Neural cell (in vitro differentiated cells): ENCODE data around the gene AASDH. TPM values are rescaled to one million over a fixed set of nuclear protein-coding genes. Genes with fewer than 3 reads are reported as not detected.
A peak's percentile ranks its signal among the peaks of the same experiment; 100 is the strongest.

Experiments used
- H2AFZ ChIP-seq: fragments of 200-600, 300-800 bp; sonication (generic), shearing (Covaris generic); 2 replicates; pipeline ENCODE4 v1.6.0; 2014; ENCODE audit warnings: low read depth, mild to moderate bottlenecking, antibody characterized with exemption, low read length, moderate library complexity
- H3F3A ChIP-seq: fragments of 200-600 bp; shearing (Covaris generic); 2 replicates; pipeline ENCODE4 v1.6.1; 2016; ENCODE audit warnings: mild to moderate bottlenecking, moderate library complexity, mixed read lengths, antibody characterized with exemption, low read length; ENCODE audit not compliant: insufficient read depth, poor library complexity, severe bottlenecking
- H3K27ac ChIP-seq: fragments of 200-600, 300-800 bp; sonication (generic), shearing (Covaris generic); 2 replicates; pipeline ENCODE4 v1.5.1; 2014; ENCODE audit warnings: mild to moderate bottlenecking, low read length, moderate library complexity
- H3K27me3 ChIP-seq: fragments of 300-800, 200-600 bp; sonication (generic), shearing (Covaris generic); 2 replicates; pipeline ENCODE4 v1.6.0; 2014; ENCODE audit warnings: mild to moderate bottlenecking, low read depth, low read length, moderate library complexity; ENCODE audit not compliant: insufficient read depth
- H3K36me3 ChIP-seq: fragments of 300-800, 200-600 bp; sonication (generic), shearing (Covaris generic); 2 replicates; pipeline ENCODE4 v1.5.1; 2014; ENCODE audit warnings: mild to moderate bottlenecking, antibody characterized with exemption, low read length, moderate library complexity; ENCODE audit not compliant: insufficient read depth
- H3K4me2 ChIP-seq: fragments of 300-800, 200-600 bp; sonication (generic), shearing (Covaris generic); 2 replicates; pipeline ENCODE4 v1.6.0; 2014; ENCODE audit warnings: mild to moderate bottlenecking, low read length
- H3K4me3 ChIP-seq: fragments of 300-800, 200-600 bp; sonication (generic), shearing (Covaris generic); 2 replicates; pipeline ENCODE4 v1.5.1; 2014; ENCODE audit warnings: mild to moderate bottlenecking, low read length, moderate library complexity
- H3K79me2 ChIP-seq: fragments of 200-600 bp; shearing (Covaris generic); replicated peaks from 2 replicates; pipeline ENCODE4 v1.6.0; 2014; ENCODE audit warnings: mild to moderate bottlenecking, low read length, moderate library complexity; ENCODE audit not compliant: insufficient read depth
- H3K9ac ChIP-seq: fragments of 300-800, 200-600 bp; sonication (generic), shearing (Covaris generic); 2 replicates; pipeline ENCODE4 v1.6.1; 2016; ENCODE audit warnings: mild to moderate bottlenecking, low read length, mixed read lengths
- H3K9me2 ChIP-seq: fragments of 200-600 bp; shearing (Covaris generic); 2 replicates; pipeline ENCODE4 v1.6.1; 2016; ENCODE audit warnings: mild to moderate bottlenecking, low read length, mixed read lengths; ENCODE audit not compliant: insufficient read depth
- H3K9me3 ChIP-seq: fragments of 200-600, 300-800 bp; sonication (generic), shearing (Covaris generic); 2 replicates; pipeline ENCODE4 v1.6.1; 2016; ENCODE audit warnings: mild to moderate bottlenecking, mixed run types, low read length, moderate library complexity, mixed read lengths
- H4K20me1 ChIP-seq: fragments of 200-600 bp; shearing (Covaris generic); 2 replicates; pipeline ENCODE4 v1.6.1; 2016; ENCODE audit warnings: mild to moderate bottlenecking, mixed run types; ENCODE audit not compliant: insufficient read depth
- CTCF ChIP-seq: fragments of 450-650 bp; IDR thresholded peaks from 2 replicates; pipeline ENCODE4 v1.5.1; 2014; ENCODE audit warnings: antibody characterized with exemption, mild to moderate bottlenecking, moderate library complexity; ENCODE audit not compliant: poor library complexity, severe bottlenecking
- EP300 ChIP-seq: fragments of 450-650 bp; conservative IDR thresholded peaks from 2 replicates; pipeline ENCODE4 v1.6.1; 2014; ENCODE audit warnings: antibody characterized with exemption, mild to moderate bottlenecking, moderate library complexity; ENCODE audit not compliant: poor library complexity, severe bottlenecking
- EZH2 ChIP-seq: fragments of 200-600, 300-800 bp; shearing (Covaris generic), sonication (generic); IDR thresholded peaks from 2 replicates; pipeline ENCODE4 v1.6.1; 2014; ENCODE audit warnings: antibody characterized with exemption, low read length, borderline replicate concordance, mild to moderate bottlenecking; ENCODE audit not compliant: insufficient read depth, poor library complexity, severe bottlenecking
- MXI1 ChIP-seq: fragments of 450-650 bp; conservative IDR thresholded peaks from 2 replicates; pipeline ENCODE4 v1.6.1; 2014; ENCODE audit warnings: antibody characterized with exemption, mild to moderate bottlenecking; ENCODE audit not compliant: poor library complexity, severe bottlenecking
- POLR2AphosphoS5 ChIP-seq: IDR thresholded peaks from 2 replicates; pipeline ENCODE4 v1.6.1; 2012
- RAD21 ChIP-seq: fragments of 450-650 bp; conservative IDR thresholded peaks from 2 replicates; pipeline ENCODE4 v1.6.1; 2014; ENCODE audit warnings: antibody characterized with exemption, mild to moderate bottlenecking, moderate library complexity
- REST ChIP-seq: IDR thresholded peaks from 2 replicates; pipeline ENCODE4 v1.6.1; 2012; ENCODE audit warnings: borderline replicate concordance
- SMC3 ChIP-seq: fragments of 450-650 bp; conservative IDR thresholded peaks from 2 replicates; pipeline ENCODE4 v1.6.1; 2014; ENCODE audit warnings: antibody characterized with exemption, mild to moderate bottlenecking, moderate library complexity; ENCODE audit not compliant: poor library complexity
- TAF1 ChIP-seq: IDR thresholded peaks from 2 replicates; pipeline ENCODE4 v1.6.1; 2012; ENCODE audit warnings: low read depth
- polyA plus RNA-seq: library from polyadenylated mRNA; depleted of rRNA; stranded (reverse); fragments of >200 nt; gene quantifications from 2 replicates; pipeline ENCODE4 v1.2.3, GENCODE V29; 2014

AASDH gene
- polyA plus RNA-seq, 1 donor from 2014 or later = 21.8 TPM

GRCh38 chr4:56302760-56303159 is 84.5 kb downstream of the AASDH start:
- H3K9me3 ChIP-seq = no peaks in the 10 kb centered on the region

GRCh38 chr4:56301997-56302496 is 85.2 kb downstream of the AASDH start:
- H3K4me3 ChIP-seq = no peak overlapping the region
- no peaks in the 10 kb centered on the region for H3F3A ChIP-seq
- H3K27ac ChIP-seq = no peak overlapping the region
- H3K4me2 ChIP-seq = no peak overlapping the region
- H2AFZ ChIP-seq = no peak overlapping the region
- no peaks in the 10 kb centered on the region for H4K20me1 ChIP-seq
- H3K27me3 ChIP-seq = no peaks in the 10 kb centered on the region
- no peaks in the 10 kb centered on the region for H3K36me3 ChIP-seq
- no peaks in the 10 kb centered on the region for H3K9me3 ChIP-seq
- no peak overlapping the region for H3K9ac ChIP-seq
- TF ChIP-seq CTCF (no peak), POLR2AphosphoS5 (no peak), REST (no peak), TAF1 (no peak), EZH2 (no peak), MXI1 (no peak), EP300 (no peak), SMC3 (no peak), RAD21 (no peak)
- H3K79me2 ChIP-seq = no peaks in the 10 kb centered on the region
- H3K9me2 ChIP-seq = no peaks in the 10 kb centered on the region

More at GRCh38 chr4:56302760-56303159, 84.5 kb downstream of the AASDH start:
- Histone ChIP-seq H4K20me1 (no peaks in the 10 kb centered on the region), H3K4me2 (no peak overlapping the region), H3K36me3 (no peaks in the 10 kb centered on the region), H2AFZ (no peak overlapping the region), H3K79me2 (no peaks in the 10 kb centered on the region), H3K27ac (peak overlapping the region; percentile 10), H3K9me2 (no peaks in the 10 kb centered on the region), H3K9ac (no peak overlapping the region), H3K27me3 (no peaks in the 10 kb centered on the region), H3F3A (no peaks in the 10 kb centered on the region), H3K4me3 (no peak overlapping the region)
- TF ChIP-seq CTCF (no peak), SMC3 (no peak), TAF1 (no peak), EZH2 (no peak), POLR2AphosphoS5 (no peak), RAD21 (no peak), EP300 (no peak)
